Nephron (organoid): Measurements from ENCODE around the gene ACBD4.

Source experiments
- H3K27ac Mint-ChIP-seq, 3 experiments: 2 replicates each; pipeline ENCODE4 v1.8.0; 2020; ENCODE audit warnings: mixed read lengths in 3 of 3, mild to moderate bottlenecking in 2 of 3, moderate library complexity in 1 of 3
- H3K27me3 Mint-ChIP-seq: 2 replicates; pipeline ENCODE4 v1.8.0; 2021; ENCODE audit warnings: low read depth, mild to moderate bottlenecking, moderate library complexity, mixed read lengths
- H3K36me3 Mint-ChIP-seq: 2 replicates; pipeline ENCODE4 v1.8.0; 2020; ENCODE audit warnings: low read depth, mixed read lengths
- H3K4me1 Mint-ChIP-seq: 2 replicates; pipeline ENCODE4 v1.8.0; 2020; ENCODE audit warnings: mixed read lengths
- H3K4me3 Mint-ChIP-seq, 3 experiments: 2 replicates each; pipeline ENCODE4 v1.8.0; 2020; ENCODE audit warnings: mild to moderate bottlenecking in 3 of 3, mixed read lengths in 3 of 3, moderate library complexity in 2 of 3
- H3K9me3 Mint-ChIP-seq: 2 replicates; pipeline ENCODE4 v1.8.0; 2020; ENCODE audit warnings: mixed read lengths
- TF ChIP-seq, protein P1 (sequence below), 3 experiments: fragments of 200-600 bp; sonication (generic); IDR thresholded peaks; one replicate each; pipeline ENCODE4 v1.5.0; 2021; ENCODE audit warnings: antibody characterized with exemption in 3 of 3; ENCODE audit not compliant: unreplicated experiment in 3 of 3

Gene ACBD4

DNA sequence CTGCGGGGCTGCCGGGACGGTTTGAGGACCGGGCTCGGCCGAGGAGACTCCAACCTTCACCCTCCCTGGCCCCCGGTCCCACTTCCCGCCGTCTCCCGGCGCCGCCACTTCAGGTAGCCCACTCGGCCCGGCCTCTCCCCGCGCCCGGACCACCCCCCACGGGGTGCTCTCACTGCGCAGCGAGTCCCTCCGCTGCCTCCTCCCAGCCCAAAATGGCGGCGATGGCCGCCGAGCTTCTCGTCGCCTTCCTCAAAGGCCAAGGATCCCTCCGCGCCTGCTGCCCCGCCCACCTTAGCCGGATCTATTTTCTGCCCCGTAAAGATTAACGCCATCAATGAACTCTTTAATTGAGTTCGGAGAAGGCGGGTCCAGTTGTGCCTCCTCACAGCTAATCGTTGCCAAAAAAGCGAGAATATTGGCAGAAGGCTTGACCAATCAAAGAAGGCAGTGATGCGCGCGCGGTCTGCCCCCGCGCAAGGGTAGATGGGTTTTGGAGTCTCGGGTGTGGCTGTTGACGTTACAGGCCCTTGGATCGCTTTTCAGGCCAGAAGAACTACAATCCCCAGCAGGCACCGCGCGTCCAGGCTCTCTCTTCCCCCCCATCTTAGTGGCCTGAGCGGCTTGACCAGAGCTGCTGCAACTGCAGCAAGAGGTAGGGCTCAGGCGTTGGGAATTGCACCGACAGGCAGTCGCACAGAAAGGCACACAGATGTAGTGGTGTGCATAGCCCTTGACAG lies 26.0 kb downstream of the ACBD4 start, which contains the start of gene HEXIM2:
TSS of gene HEXIM2 (plus strand) at position 588 of the 737 bp plus-strand sequence. CDS start 919 bp downstream, outside the sequence.
- Mint-ChIP-seq H3K4me3 (peak within 1 kb of the TSS; percentile 85 to 89 (median 88)), H3K27ac (peak within 1 kb of the TSS; percentile 95 to 100 (median 99)), H3K36me3 (peaks cover 13% of the 10 kb centered on the region), H3K27me3 (no peaks in the 10 kb centered on the region), H3K9me3 (no peaks in the 10 kb centered on the region), H3K4me1 (peaks cover 36% of the 10 kb centered on the region)
- TF ChIP-seq, protein P1, sequence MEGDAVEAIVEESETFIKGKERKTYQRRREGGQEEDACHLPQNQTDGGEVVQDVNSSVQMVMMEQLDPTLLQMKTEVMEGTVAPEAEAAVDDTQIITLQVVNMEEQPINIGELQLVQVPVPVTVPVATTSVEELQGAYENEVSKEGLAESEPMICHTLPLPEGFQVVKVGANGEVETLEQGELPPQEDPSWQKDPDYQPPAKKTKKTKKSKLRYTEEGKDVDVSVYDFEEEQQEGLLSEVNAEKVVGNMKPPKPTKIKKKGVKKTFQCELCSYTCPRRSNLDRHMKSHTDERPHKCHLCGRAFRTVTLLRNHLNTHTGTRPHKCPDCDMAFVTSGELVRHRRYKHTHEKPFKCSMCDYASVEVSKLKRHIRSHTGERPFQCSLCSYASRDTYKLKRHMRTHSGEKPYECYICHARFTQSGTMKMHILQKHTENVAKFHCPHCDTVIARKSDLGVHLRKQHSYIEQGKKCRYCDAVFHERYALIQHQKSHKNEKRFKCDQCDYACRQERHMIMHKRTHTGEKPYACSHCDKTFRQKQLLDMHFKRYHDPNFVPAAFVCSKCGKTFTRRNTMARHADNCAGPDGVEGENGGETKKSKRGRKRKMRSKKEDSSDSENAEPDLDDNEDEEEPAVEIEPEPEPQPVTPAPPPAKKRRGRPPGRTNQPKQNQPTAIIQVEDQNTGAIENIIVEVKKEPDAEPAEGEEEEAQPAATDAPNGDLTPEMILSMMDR (IDR thresholded peaks at IDR 0.05; ENCODE audit: unreplicated experiment in 3 of 3) = no peak

DNA sequence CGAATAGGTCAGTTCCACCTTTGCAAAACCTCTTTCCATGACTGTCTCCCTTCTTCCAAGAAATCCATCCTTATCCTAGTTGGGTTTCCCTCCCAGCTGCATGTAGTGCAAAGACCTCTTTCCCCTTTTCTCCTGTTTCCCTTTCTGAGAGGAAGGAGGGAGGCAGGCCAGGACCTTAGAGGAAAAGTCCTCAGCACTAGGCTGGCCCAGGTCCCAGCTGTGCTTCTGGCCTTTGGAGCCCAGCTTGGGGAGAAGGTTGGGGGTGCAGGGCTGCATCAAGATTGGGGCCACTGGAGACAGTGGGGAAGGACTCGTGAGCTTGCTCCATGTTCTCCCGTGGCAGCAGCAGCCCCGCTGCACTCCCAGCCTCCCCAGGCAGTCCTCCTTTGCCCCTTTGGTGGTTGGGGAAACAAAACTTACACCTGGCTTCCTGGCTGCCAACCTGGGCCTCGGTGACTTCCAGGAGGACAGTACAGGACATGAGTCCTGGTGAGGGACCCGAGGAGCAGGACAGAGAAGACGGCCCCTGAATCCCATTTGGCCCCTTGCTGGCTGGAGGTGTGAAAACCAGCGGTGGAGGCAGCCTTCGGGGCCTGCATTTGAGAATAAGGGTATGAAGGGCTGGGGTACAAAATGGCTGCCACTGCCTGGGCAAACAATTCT lies 26.7 kb downstream of the ACBD4 start:
- H3K9me3 Mint-ChIP-seq = no peaks in the 10 kb centered on the region
- H3K4me1 Mint-ChIP-seq = peaks cover 37% of the 10 kb centered on the region
- TF ChIP-seq, protein P1 (IDR thresholded peaks at IDR 0.05; ENCODE audit: unreplicated experiment in 3 of 3) = no peak
- H3K27ac Mint-ChIP-seq = peak overlapping the region; percentile 95 to 99 (median 98)
- H3K4me3 Mint-ChIP-seq = peak overlapping the region; percentile 85 to 89 (median 88)
- H3K36me3 Mint-ChIP-seq = peaks cover 15% of the 10 kb centered on the region
- no peaks in the 10 kb centered on the region for H3K27me3 Mint-ChIP-seq

DNA sequence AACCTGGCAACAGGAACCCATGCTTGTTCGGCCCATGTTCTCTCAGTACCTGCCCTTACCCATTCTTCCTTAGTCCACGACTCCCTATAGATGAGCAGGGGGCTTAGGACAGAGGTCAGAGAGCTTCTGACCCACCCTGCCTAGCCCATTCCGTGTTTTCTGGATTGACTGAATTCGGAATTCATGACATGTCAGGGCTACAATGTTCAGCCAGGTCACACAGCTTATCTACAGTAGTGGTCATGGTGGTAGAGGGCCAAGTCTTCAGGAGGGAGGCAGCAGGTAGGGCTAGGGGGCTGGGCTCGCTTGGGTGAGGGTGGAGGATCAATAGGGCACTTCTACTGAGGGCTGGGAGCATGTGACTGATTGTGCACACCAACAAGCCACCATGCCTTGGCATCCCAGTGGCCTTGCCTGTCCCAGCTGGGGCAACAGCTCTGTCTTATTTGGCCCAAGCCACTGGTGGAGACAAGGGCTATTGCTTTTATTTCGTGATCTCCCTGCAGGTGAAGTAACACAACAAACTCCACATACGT lies 29.3 kb downstream of the ACBD4 start:
- peaks cover 18% of the 10 kb centered on the region for H3K36me3 Mint-ChIP-seq
- peak overlapping the region; percentile 48 to 53 (median 49) for H3K4me3 Mint-ChIP-seq

GRCh38 chr17:45168991-45169752 lies 33.7 kb downstream of the ACBD4 start:
- Mint-ChIP-seq H3K4me3 (no peak overlapping the region), H3K9me3 (no peaks in the 10 kb centered on the region), H3K27me3 (no peaks in the 10 kb centered on the region), H3K36me3 (peaks cover 28% of the 10 kb centered on the region), H3K4me1 (peaks cover 51% of the 10 kb centered on the region), H3K27ac (peak overlapping the region; percentile 76 to 99 (median 86))
- TF ChIP-seq, protein P1 (IDR thresholded peaks at IDR 0.05; ENCODE audit: unreplicated experiment in 3 of 3) = no peak

More for the DNA sequence above, 29.3 kb downstream of the ACBD4 start:
- H3K27me3 Mint-ChIP-seq = no peaks in the 10 kb centered on the region
- H3K9me3 Mint-ChIP-seq = no peaks in the 10 kb centered on the region
- peak overlapping the region; percentile 39 to 90 (median 87) for H3K27ac Mint-ChIP-seq
- H3K4me1 Mint-ChIP-seq = peaks cover 25% of the 10 kb centered on the region
- TF ChIP-seq, protein P1 (IDR thresholded peaks at IDR 0.05; ENCODE audit: unreplicated experiment in 3 of 3) = no peak

DNA sequence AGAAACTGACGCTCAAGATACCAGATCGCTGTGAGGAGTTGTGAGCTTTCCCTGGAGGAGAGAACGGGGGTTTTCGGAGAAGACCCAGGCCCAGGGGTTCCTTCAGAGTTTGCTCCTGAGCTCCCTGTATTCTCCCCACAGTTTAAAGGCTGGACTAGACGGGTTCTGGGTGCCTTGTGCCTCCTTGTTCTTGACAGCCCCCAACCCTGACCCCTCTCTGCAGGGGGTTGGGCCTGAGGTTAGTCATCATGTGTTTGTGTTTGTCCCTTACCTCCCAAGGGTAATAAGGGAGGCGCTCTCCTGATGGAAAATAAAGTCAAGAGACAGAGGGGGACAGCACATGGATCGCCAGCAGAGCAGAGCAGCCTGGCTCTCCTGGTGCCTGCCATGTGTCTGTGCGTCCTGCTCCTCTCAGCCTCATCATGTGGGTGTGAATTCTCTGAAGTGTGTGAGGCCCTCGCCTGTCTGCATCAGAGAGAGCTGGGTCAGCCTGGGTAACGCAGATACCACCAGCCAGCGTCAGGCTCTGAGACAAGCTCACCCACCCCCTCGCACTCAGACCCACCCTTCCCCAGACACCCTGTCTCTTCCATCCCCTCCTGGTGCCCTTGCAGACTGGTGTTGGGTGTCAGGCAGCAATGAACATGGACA lies 34.9 kb downstream of the ACBD4 start:
- H3K36me3 Mint-ChIP-seq = peaks cover 24% of the 10 kb centered on the region
- TF ChIP-seq, protein P1 (IDR thresholded peaks at IDR 0.05; ENCODE audit: unreplicated experiment in 3 of 3) = no peak
- H3K27ac Mint-ChIP-seq = peak overlapping the region; percentile 99
- no peak overlapping the region for H3K4me3 Mint-ChIP-seq
- H3K4me1 Mint-ChIP-seq = peaks cover 45% of the 10 kb centered on the region
- no peaks in the 10 kb centered on the region for H3K9me3 Mint-ChIP-seq
- no peaks in the 10 kb centered on the region for H3K27me3 Mint-ChIP-seq
